Gastroesophageal sphincter (tissue), 4 donors: ENCODE measurements around the gene C1orf21. TPM values are rescaled to one million over a fixed set of nuclear protein-coding genes. Genes with fewer than 3 reads are reported as not detected.

Experiments used
- ATAC-seq: fragments of 150-250 bp; one replicate; pipeline ENCODE4 v1.9.1; 2016; ENCODE audit warnings: mild to moderate bottlenecking, moderate library complexity
- H3K27ac ChIP-seq, 4 donors: fragments of 200-600 bp; sonication (generic) in 3 of 4; 1 replicate in 3 of 4; 2 replicates in 1 of 4; pipeline ENCODE4 v1.5.1; 2016 to 2019
- H3K27me3 ChIP-seq: fragments of 200-600 bp; sonication (generic); one replicate; pipeline ENCODE4 v1.5.1; 2019
- H3K36me3 ChIP-seq, 2 donors: fragments of 200-600 bp; sonication (generic); one replicate each; pipeline ENCODE4 v1.5.1; 2019; ENCODE audit warnings: control low read depth in 1 of 2
- H3K4me1 ChIP-seq, 3 donors: fragments of 200-600 bp; sonication (generic); 1 replicate in 2 of 3; 2 replicates in 1 of 3; pipeline ENCODE4 v1.5.1; 2016 to 2019; ENCODE audit warnings: control low read depth in 2 of 3
- H3K4me3 ChIP-seq, 2 donors: fragments of 200-600 bp; sonication (generic); one replicate each; pipeline ENCODE4 v1.5.1; 2019; ENCODE audit warnings: mild to moderate bottlenecking in 1 of 2, moderate library complexity in 1 of 2
- H3K9me3 ChIP-seq, 3 donors: fragments of 200-600 bp; sonication (generic); one replicate each; pipeline ENCODE4 v1.5.1; 2017 to 2019; ENCODE audit warnings: control low read depth in 2 of 3
- CTCF ChIP-seq, 4 experiments: fragments of 200-600 bp in 2 of 4; fragments of 450-650 bp in 2 of 4; sonication (generic) in 1 of 4; IDR thresholded peaks; one replicate each; pipeline ENCODE4 v1.5.1; 2017 to 2019; ENCODE audit warnings: antibody characterized with exemption in 4 of 4, mild to moderate bottlenecking in 2 of 4, moderate library complexity in 2 of 4
- EP300 ChIP-seq: sonication (generic); formaldehyde crosslinking; IDR thresholded peaks from one replicate; pipeline ENCODE4 v1.6.1; 2017; ENCODE audit warnings: antibody characterized with exemption, mild to moderate bottlenecking
- POLR2A ChIP-seq, 2 donors: fragments of 450-650 bp; IDR thresholded peaks; one replicate each; pipeline ENCODE4 v1.6.1; 2017; ENCODE audit warnings: antibody characterized with exemption in 2 of 2, mild to moderate bottlenecking in 2 of 2, moderate library complexity in 1 of 2
- POLR2AphosphoS5 ChIP-seq: sonication (generic); formaldehyde crosslinking; IDR thresholded peaks from one replicate; pipeline ENCODE4 v1.6.1; 2017; ENCODE audit warnings: antibody characterized with exemption
- WGBS, 2 donors: methylation state at CpG; one replicate each; pipeline ENCODE4 v1.1.5; 2018; ENCODE audit warnings: low coverage in 1 of 2; 5-methylcytosine and 5-hydroxymethylcytosine counted together
- total RNA-seq, 4 donors: library from RNA; depleted of rRNA; stranded (reverse); fragments of >200 nt; gene quantifications; one replicate each; pipeline ENCODE4 v1.1.0, GENCODE V29; 2016

The C1orf21 gene
- total RNA-seq, 4 donors from 2014 or later: 81.4 to 167 (median 121) TPM

- Histone ChIP-seq H3K9me3 (no peaks in the 10 kb centered on the region), H3K4me1 (peaks cover 7 to 62% (median 8%) of the 10 kb centered on the region in 3 donors), H3K27ac (no peak overlapping the region), H3K27me3 (no peaks in the 10 kb centered on the region), H3K4me3 (no peak overlapping the region), H3K36me3 (no peaks in the 10 kb centered on the region)
- ATAC-seq: no peak
- WGBS, 2 donors: 57 to 63% methylated on average over 1 of the region's 1 CpG
- TF ChIP-seq POLR2AphosphoS5 (no peak), EP300 (no peak), POLR2A (IDR thresholded peaks at IDR 0.05) (no peak), CTCF (IDR thresholded peaks at IDR 0.05) (no peak)
Observed at GRCh38 chr1:184463680-184464079, 76.9 kb downstream of the C1orf21 start.

GRCh38 chr1:184464757-184465156, 77.9 kb downstream of the C1orf21 start:
- no peaks in the 10 kb centered on the region for H3K9me3 ChIP-seq
- no peak for ATAC-seq
- WGBS, 2 donors: 75 to 100% methylated on average over 4 of the region's 4 CpGs
- no peaks in the 10 kb centered on the region for H3K27me3 ChIP-seq
- no peaks in the 10 kb centered on the region for H3K36me3 ChIP-seq
- no peak overlapping the region for H3K27ac ChIP-seq
- H3K4me1 ChIP-seq: peaks cover 5 to 62% (median 7%) of the 10 kb centered on the region in 3 donors
- TF ChIP-seq CTCF (IDR thresholded peaks at IDR 0.05) (no peak), EP300 (no peak), POLR2AphosphoS5 (no peak), POLR2A (IDR thresholded peaks at IDR 0.05) (no peak)
- H3K4me3 ChIP-seq: no peak overlapping the region

GRCh38 chr1:184465489-184466146, 78.8 kb downstream of the C1orf21 start:
- TF ChIP-seq POLR2A (IDR thresholded peaks at IDR 0.05) (no peak), EP300 (no peak), POLR2AphosphoS5 (no peak), CTCF (IDR thresholded peaks at IDR 0.05) (no peak)
- WGBS, 2 donors: 85% methylated on average over 7 of the region's 7 CpGs

GRCh38 chr1:184467295-184467694, 80.5 kb downstream of the C1orf21 start:
- no peak for TF ChIP-seq EP300
- TF ChIP-seq CTCF (IDR thresholded peaks at IDR 0.05): no peak
- TF ChIP-seq POLR2AphosphoS5: no peak
- TF ChIP-seq POLR2A (IDR thresholded peaks at IDR 0.05): no peak
- no peak overlapping the region for H3K27ac ChIP-seq
- ATAC-seq: no peak

More at GRCh38 chr1:184465489-184466146, 78.8 kb downstream of the C1orf21 start:
- Histone ChIP-seq H3K4me1 (peaks cover 5 to 63% (median 7%) of the 10 kb centered on the region in 3 donors), H3K4me3 (no peak overlapping the region), H3K27ac (no peak overlapping the region), H3K9me3 (no peaks in the 10 kb centered on the region), H3K27me3 (no peaks in the 10 kb centered on the region), H3K36me3 (no peaks in the 10 kb centered on the region)
- no peak for ATAC-seq

GRCh38 chr1:184469396-184469795, 82.6 kb downstream of the C1orf21 start:
- H3K27ac ChIP-seq: no peak overlapping the region
- H3K36me3 ChIP-seq: no peaks in the 10 kb centered on the region
- peaks cover 0 to 66% (median 5%) of the 10 kb centered on the region in 3 donors for H3K4me1 ChIP-seq
- no peak for ATAC-seq
- 90 to 100% methylated on average over 1 of the region's 1 CpG for WGBS, 2 donors
- TF ChIP-seq POLR2A (IDR thresholded peaks at IDR 0.05): no peak
- H3K4me3 ChIP-seq: no peak overlapping the region
- no peaks in the 10 kb centered on the region for H3K9me3 ChIP-seq
- no peaks in the 10 kb centered on the region for H3K27me3 ChIP-seq

More at GRCh38 chr1:184467295-184467694, 80.5 kb downstream of the C1orf21 start:
- Histone ChIP-seq H3K4me1 (peaks cover 0 to 64% (median 5%) of the 10 kb centered on the region in 3 donors), H3K36me3 (no peaks in the 10 kb centered on the region), H3K27me3 (no peaks in the 10 kb centered on the region), H3K9me3 (no peaks in the 10 kb centered on the region), H3K4me3 (no peak overlapping the region)
